CD4-positive, alpha-beta T cell (primary cell): Measurements from ENCODE around the gene DPP3. TPM values are rescaled to one million over a fixed set of nuclear protein-coding genes. Genes with fewer than 3 reads are reported as not detected.
A peak's percentile ranks its signal among the peaks of the same experiment; 100 is the strongest.

Source experiments
- ATAC-seq: fragments of 200-7000 bp; cut with Tn5 transposase; one replicate; pipeline ENCODE4 v1.10.0; 2022; ENCODE audit warnings: mild to moderate bottlenecking; ENCODE audit not compliant: poor library complexity
- CTCF ChIA-PET: fragments of 350-600 bp; sonication (Branson Sonifier 250); formaldehyde crosslinking; loops from one replicate; lab custom pipeline; 2021; ENCODE audit warnings: antibody characterized with exemption, inconsistent platforms; lab: Charles Lee
- POLR2A ChIA-PET: fragments of 350-600 bp; sonication (Branson Sonifier 250); formaldehyde crosslinking; loops from one replicate; lab custom pipeline; 2021; ENCODE audit warnings: antibody characterized with exemption, inconsistent platforms; lab: Charles Lee
- DNase-seq, 14 experiments: peaks; one replicate each; pipeline ENCODE4 v3.0.0-alpha.2; 2013 to 2020; ENCODE audit warnings: mixed read lengths in 2 of 14
- H3K27ac ChIP-seq, 2 donors: one replicate each; pipeline versions ENCODE4 v1.5.1 to v1.7.0; 2013; ENCODE audit warnings: low read length in 2 of 2, low read depth in 1 of 2, mild to moderate bottlenecking in 1 of 2
- H3K27me3 ChIP-seq, 2 experiments: 1 replicate in 1 of 2; 2 replicates in 1 of 2; pipeline versions ENCODE4 v1.6.1 to v1.7.0; 2013; ENCODE audit warnings: low read length in 2 of 2, control low read depth in 1 of 2, mild to moderate bottlenecking in 1 of 2, moderate library complexity in 1 of 2; ENCODE audit not compliant: insufficient read depth in 2 of 2, control insufficient read depth in 1 of 2
- H3K36me3 ChIP-seq: one replicate; pipeline ENCODE4 v1.6.1; 2013; ENCODE audit warnings: low read length, control low read depth; ENCODE audit not compliant: insufficient read depth
- H3K4me1 ChIP-seq: one replicate; pipeline ENCODE4 v1.6.1; 2013; ENCODE audit warnings: low read length, control low read depth; ENCODE audit not compliant: insufficient read depth
- H3K4me3 ChIP-seq: one replicate; pipeline ENCODE4 v1.5.1; 2013; ENCODE audit warnings: mild to moderate bottlenecking, low read length, moderate library complexity
- H3K9me3 ChIP-seq, 2 experiments: 1 replicate in 1 of 2; 2 replicates in 1 of 2; pipeline versions ENCODE4 v1.6.1 to v1.7.0; 2013; ENCODE audit warnings: low read length in 2 of 2, mild to moderate bottlenecking in 2 of 2, control low read depth in 1 of 2, moderate library complexity in 1 of 2; ENCODE audit not compliant: control insufficient read depth in 1 of 2, insufficient read depth in 1 of 2
- H3K27ac Mint-ChIP-seq: one replicate; pipeline ENCODE4 v1.8.0; 2020; ENCODE audit warnings: mixed read lengths
- H3K27me3 Mint-ChIP-seq: one replicate; pipeline ENCODE4 v1.8.0; 2021; ENCODE audit warnings: mixed read lengths
- H3K36me3 Mint-ChIP-seq: one replicate; pipeline ENCODE4 v1.8.0; 2021; ENCODE audit warnings: low read depth, mixed read lengths
- H3K4me1 Mint-ChIP-seq: one replicate; pipeline ENCODE4 v1.8.0; 2021; ENCODE audit warnings: low read depth, mixed read lengths
- H3K4me3 Mint-ChIP-seq: one replicate; pipeline ENCODE4 v1.8.0; 2020; ENCODE audit warnings: mild to moderate bottlenecking, mixed read lengths
- H3K9me3 Mint-ChIP-seq: one replicate; pipeline ENCODE4 v1.8.0; 2020; ENCODE audit warnings: mixed read lengths
- CTCF ChIP-seq: fragments of 200-600 bp; IDR thresholded peaks from one replicate; pipeline ENCODE4 v1.8.0; 2022; ENCODE audit warnings: antibody characterized with exemption, mild to moderate bottlenecking
- intact Hi-C, 2 experiments: fragments of 100-400 bp; cut with DNase I in 1 of 2; cut with micrococcal nuclease in 1 of 2; formaldehyde crosslinking; loops; one replicate each; pipeline versions ENCODE4 v1.15.1 to v1.9.0; 2023 to 2025; cut with DNase I, micrococcal nuclease
- total RNA-seq, 174 experiments: library from RNA in 2 of 174; stranded (reverse) in 2 of 174; gene quantifications; one replicate each; pipeline ENCODE4 v1.2.3 and lab custom pipeline; 2021 to 2026

The DPP3 gene
- total RNA-seq, 2 experiments from 2014 or later = 16.9 to 17.7 TPM

GRCh38 chr11:66467034-66467659 lies 13.1 kb upstream of the DPP3 start:
- intact Hi-C loops = loop anchor here (2.0 to 5.0 kb wide), 6 partner anchors 28 to 945 kb away; partner anchors contain the start of genes MRPL11 (in 2 of the 2), ACTN3 (in 1 of the 2), PC (in 1 of the 2) and RBM14 (in 1 of the 2)
- TF ChIP-seq CTCF = peak; percentile 45
- Histone ChIP-seq H3K4me1 (peaks cover 26% of the 10 kb centered on the region), H3K36me3 (peaks cover 7% of the 10 kb centered on the region), H3K27ac (no peak overlapping the region), H3K4me3 (peak overlapping the region; percentile 61), H3K9me3 (no peaks in the 10 kb centered on the region), H3K27me3 (no peaks in the 10 kb centered on the region)
- Mint-ChIP-seq H3K36me3 (peaks cover 4% of the 10 kb centered on the region), H3K27me3 (no peaks in the 10 kb centered on the region), H3K4me3 (peak overlapping the region; percentile 92), H3K9me3 (no peaks in the 10 kb centered on the region), H3K4me1 (peaks cover 27% of the 10 kb centered on the region), H3K27ac (peak overlapping the region; percentile 67)
- peak in 6 of 14 experiments; percentile 14 to 81 (median 52) for DNase-seq
- CTCF ChIA-PET = interaction anchor here (0.7 to 3.0 kb wide), 3 partner anchors 12 to 211 kb away, joined by 3 to 25 read pairs (median 12); partner anchors contain the start of genes DPP3 and MRPL11
- POLR2A ChIA-PET = interaction anchor here (0.6 to 4.9 kb wide), 19 partner anchors 12 to 801 kb away, joined by 3 to 88 read pairs (median 5); partner anchors contain the start of genes ACTN3, BBS1, CTSF and DPP3
- ATAC-seq = peak; percentile 50

GRCh38 chr11:66467756-66468155 lies 12.5 kb upstream of the DPP3 start:
- no peaks in the 10 kb centered on the region for H3K9me3 Mint-ChIP-seq
- peaks cover 10% of the 10 kb centered on the region for H3K36me3 Mint-ChIP-seq

More at GRCh38 chr11:66467756-66468155, 12.5 kb upstream of the DPP3 start:
- peaks cover 13% of the 10 kb centered on the region for H3K36me3 ChIP-seq
- Mint-ChIP-seq H3K4me1 (peaks cover 27% of the 10 kb centered on the region), H3K4me3 (peak overlapping the region; percentile 92), H3K27ac (peak overlapping the region; percentile 67), H3K27me3 (no peaks in the 10 kb centered on the region)
- intact Hi-C loops = loop anchor here (2.0 to 5.0 kb wide), 6 partner anchors 29 to 945 kb away; partner anchors contain the start of genes MRPL11 (in 2 of the 2), ACTN3 (in 1 of the 2), PC (in 1 of the 2) and RBM14 (in 1 of the 2)
- peaks cover 26% of the 10 kb centered on the region for H3K4me1 ChIP-seq
- ChIA-PET CTCF (interaction anchor here (2.6 kb wide), 1 partner anchor 12 kb away, joined by 12 read pairs; the partner anchor contains the start of gene DPP3), POLR2A (interaction anchor here (0.6 to 4.9 kb wide), 6 partner anchors 12 to 317 kb away, joined by 3 to 88 read pairs (median 10); partner anchors contain the start of genes DPP3, MRPL11 and RBM4B)
- no peak for ATAC-seq
- peak in 4 of 14 experiments; percentile 27 to 65 (median 50) for DNase-seq
- TF ChIP-seq CTCF = no peak
- H3K27ac ChIP-seq = no peak overlapping the region
- H3K4me3 ChIP-seq = peak overlapping the region; percentile 61
- no peaks in the 10 kb centered on the region for H3K27me3 ChIP-seq
- no peaks in the 10 kb centered on the region for H3K9me3 ChIP-seq
